ENCODE data around the gene PRPF19. TPM values are rescaled to one million over a fixed set of nuclear protein-coding genes. Genes with fewer than 3 reads are reported as not detected.

The PRPF19 gene
- total RNA-seq, 1 experiment from 2014 or later = 116 TPM

DNA sequence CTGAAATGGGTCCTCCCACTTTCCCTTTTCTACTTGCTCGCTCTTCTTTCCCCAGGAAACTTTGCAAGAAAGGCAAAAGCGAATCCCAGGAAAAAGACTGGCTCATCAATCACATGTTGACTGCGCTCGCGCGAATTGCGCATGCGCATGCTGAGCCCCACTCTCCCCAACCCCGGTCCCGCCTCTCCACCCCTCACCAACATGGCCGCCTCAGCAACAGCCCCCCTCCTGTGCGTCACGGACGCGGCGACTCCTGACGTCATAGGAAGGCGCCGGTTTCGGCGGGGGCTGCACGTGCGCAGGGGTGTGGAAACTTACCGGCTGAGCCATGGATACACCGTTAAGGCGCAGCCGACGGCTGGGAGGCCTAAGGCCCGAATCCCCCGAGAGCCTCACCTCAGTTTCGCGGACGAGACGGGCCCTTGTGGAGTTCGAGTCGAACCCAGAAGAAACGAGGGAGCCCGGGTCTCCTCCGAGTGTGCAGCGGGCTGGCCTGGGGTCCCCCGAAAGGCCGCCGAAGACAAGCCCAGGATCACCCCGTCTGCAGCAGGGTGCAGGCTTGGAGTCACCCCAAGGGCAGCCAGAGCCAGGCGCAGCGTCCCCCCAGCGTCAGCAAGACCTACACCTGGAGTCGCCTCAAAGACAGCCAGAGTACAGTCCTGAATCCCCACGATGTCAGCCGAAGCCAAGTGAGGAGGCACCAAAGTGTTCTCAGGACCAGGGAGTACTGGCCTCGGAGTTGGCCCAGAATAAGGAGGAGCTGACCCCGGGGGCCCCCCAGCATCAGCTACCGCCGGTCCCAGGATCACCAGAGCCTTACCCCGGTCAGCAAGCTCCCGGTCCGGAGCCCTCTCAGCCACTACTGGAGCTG lies 64.4 kb downstream of the PRPF19 start, which contains the start of gene CCDC86 (continued):
- TF ChIP-seq TEAD4 (CRISPR knock-in tag; IDR thresholded peaks at IDR 0.05) (no peak), HMGA2 (CRISPR knock-in tag; IDR thresholded peaks at IDR 0.05) (no peak), FOXK1 (CRISPR knock-in tag; IDR thresholded peaks at IDR 0.05) (peak; percentile 99), TP53 (CRISPR knock-in tag; IDR thresholded peaks at IDR 0.05) (no peak), ZNF121 (CRISPR knock-in tag; IDR thresholded peaks at IDR 0.05) (no peak), NFE2L1 (CRISPR knock-in tag; IDR thresholded peaks at IDR 0.05) (peak; percentile 61; the same call in 1 of the 2 replicates), FOXP1 (CRISPR knock-in tag; IDR thresholded peaks at IDR 0.05; ENCODE audit: borderline replicate concordance) (peak; percentile 69; the same call in 1 of the 2 replicates), NR2C2 (CRISPR knock-in tag; IDR thresholded peaks at IDR 0.05) (0 out of 2 replicates have a peak, but pooled peaks have one; percentile 27), SOX15 (CRISPR knock-in tag; IDR thresholded peaks at IDR 0.05) (no peak), OVOL2 (CRISPR knock-in tag; IDR thresholded peaks at IDR 0.05; ENCODE audit: borderline replicate concordance) (no peak), MYBL2 (CRISPR knock-in tag; IDR thresholded peaks at IDR 0.05) (peak; percentile 91), ZNF232 (CRISPR knock-in tag; IDR thresholded peaks at IDR 0.05) (peak; percentile 60; the same call in 1 of the 2 replicates), TCF7 (CRISPR knock-in tag; IDR thresholded peaks at IDR 0.05; ENCODE audit: low read depth) (no peak), RORB (CRISPR knock-in tag; IDR thresholded peaks at IDR 0.05) (no peak), EMX1 (CRISPR knock-in tag; IDR thresholded peaks at IDR 0.05) (no peak), JUN (CRISPR knock-in tag; IDR thresholded peaks at IDR 0.05) (0 out of 2 replicates have a peak, but pooled peaks have one; percentile 48), TEAD1 (CRISPR knock-in tag; IDR thresholded peaks at IDR 0.05) (peak; percentile 79; the same call in 1 of the 2 replicates), CBFB (CRISPR knock-in tag; IDR thresholded peaks at IDR 0.05; ENCODE audit: low read depth) (no peak), RELA (CRISPR knock-in tag; IDR thresholded peaks at IDR 0.05; ENCODE audit: borderline replicate concordance) (no peak)
- TF ChIP-seq, protein P1, sequence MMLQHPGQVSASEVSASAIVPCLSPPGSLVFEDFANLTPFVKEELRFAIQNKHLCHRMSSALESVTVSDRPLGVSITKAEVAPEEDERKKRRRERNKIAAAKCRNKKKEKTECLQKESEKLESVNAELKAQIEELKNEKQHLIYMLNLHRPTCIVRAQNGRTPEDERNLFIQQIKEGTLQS (CRISPR knock-in tag; conservative IDR thresholded peaks at IDR 0.05) = no peak
- TF ChIP-seq, protein P2, sequence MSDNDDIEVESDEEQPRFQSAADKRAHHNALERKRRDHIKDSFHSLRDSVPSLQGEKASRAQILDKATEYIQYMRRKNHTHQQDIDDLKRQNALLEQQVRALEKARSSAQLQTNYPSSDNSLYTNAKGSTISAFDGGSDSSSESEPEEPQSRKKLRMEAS (CRISPR knock-in tag; IDR thresholded peaks at IDR 0.05) = peak; percentile 100
- TF ChIP-seq, protein P3, sequence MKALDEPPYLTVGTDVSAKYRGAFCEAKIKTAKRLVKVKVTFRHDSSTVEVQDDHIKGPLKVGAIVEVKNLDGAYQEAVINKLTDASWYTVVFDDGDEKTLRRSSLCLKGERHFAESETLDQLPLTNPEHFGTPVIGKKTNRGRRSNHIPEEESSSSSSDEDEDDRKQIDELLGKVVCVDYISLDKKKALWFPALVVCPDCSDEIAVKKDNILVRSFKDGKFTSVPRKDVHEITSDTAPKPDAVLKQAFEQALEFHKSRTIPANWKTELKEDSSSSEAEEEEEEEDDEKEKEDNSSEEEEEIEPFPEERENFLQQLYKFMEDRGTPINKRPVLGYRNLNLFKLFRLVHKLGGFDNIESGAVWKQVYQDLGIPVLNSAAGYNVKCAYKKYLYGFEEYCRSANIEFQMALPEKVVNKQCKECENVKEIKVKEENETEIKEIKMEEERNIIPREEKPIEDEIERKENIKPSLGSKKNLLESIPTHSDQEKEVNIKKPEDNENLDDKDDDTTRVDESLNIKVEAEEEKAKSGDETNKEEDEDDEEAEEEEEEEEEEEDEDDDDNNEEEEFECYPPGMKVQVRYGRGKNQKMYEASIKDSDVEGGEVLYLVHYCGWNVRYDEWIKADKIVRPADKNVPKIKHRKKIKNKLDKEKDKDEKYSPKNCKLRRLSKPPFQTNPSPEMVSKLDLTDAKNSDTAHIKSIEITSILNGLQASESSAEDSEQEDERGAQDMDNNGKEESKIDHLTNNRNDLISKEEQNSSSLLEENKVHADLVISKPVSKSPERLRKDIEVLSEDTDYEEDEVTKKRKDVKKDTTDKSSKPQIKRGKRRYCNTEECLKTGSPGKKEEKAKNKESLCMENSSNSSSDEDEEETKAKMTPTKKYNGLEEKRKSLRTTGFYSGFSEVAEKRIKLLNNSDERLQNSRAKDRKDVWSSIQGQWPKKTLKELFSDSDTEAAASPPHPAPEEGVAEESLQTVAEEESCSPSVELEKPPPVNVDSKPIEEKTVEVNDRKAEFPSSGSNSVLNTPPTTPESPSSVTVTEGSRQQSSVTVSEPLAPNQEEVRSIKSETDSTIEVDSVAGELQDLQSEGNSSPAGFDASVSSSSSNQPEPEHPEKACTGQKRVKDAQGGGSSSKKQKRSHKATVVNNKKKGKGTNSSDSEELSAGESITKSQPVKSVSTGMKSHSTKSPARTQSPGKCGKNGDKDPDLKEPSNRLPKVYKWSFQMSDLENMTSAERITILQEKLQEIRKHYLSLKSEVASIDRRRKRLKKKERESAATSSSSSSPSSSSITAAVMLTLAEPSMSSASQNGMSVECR (CRISPR knock-in tag; IDR thresholded peaks at IDR 0.05; ENCODE audit: borderline replicate concordance) = peak; percentile 97; the same call in 1 of the 2 replicates
- TF ChIP-seq, protein P4, sequence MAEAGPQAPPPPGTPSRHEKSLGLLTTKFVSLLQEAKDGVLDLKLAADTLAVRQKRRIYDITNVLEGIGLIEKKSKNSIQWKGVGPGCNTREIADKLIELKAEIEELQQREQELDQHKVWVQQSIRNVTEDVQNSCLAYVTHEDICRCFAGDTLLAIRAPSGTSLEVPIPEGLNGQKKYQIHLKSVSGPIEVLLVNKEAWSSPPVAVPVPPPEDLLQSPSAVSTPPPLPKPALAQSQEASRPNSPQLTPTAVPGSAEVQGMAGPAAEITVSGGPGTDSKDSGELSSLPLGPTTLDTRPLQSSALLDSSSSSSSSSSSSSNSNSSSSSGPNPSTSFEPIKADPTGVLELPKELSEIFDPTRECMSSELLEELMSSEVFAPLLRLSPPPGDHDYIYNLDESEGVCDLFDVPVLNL (CRISPR knock-in tag; IDR thresholded peaks at IDR 0.05; ENCODE audit: borderline replicate concordance, low read depth) = 0 out of 2 replicates have a peak, but pooled peaks have one; percentile 1
- TF ChIP-seq, protein P5, sequence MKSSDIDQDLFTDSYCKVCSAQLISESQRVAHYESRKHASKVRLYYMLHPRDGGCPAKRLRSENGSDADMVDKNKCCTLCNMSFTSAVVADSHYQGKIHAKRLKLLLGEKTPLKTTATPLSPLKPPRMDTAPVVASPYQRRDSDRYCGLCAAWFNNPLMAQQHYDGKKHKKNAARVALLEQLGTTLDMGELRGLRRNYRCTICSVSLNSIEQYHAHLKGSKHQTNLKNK (CRISPR knock-in tag; IDR thresholded peaks at IDR 0.05) = no peak
- TF ChIP-seq, protein P6, sequence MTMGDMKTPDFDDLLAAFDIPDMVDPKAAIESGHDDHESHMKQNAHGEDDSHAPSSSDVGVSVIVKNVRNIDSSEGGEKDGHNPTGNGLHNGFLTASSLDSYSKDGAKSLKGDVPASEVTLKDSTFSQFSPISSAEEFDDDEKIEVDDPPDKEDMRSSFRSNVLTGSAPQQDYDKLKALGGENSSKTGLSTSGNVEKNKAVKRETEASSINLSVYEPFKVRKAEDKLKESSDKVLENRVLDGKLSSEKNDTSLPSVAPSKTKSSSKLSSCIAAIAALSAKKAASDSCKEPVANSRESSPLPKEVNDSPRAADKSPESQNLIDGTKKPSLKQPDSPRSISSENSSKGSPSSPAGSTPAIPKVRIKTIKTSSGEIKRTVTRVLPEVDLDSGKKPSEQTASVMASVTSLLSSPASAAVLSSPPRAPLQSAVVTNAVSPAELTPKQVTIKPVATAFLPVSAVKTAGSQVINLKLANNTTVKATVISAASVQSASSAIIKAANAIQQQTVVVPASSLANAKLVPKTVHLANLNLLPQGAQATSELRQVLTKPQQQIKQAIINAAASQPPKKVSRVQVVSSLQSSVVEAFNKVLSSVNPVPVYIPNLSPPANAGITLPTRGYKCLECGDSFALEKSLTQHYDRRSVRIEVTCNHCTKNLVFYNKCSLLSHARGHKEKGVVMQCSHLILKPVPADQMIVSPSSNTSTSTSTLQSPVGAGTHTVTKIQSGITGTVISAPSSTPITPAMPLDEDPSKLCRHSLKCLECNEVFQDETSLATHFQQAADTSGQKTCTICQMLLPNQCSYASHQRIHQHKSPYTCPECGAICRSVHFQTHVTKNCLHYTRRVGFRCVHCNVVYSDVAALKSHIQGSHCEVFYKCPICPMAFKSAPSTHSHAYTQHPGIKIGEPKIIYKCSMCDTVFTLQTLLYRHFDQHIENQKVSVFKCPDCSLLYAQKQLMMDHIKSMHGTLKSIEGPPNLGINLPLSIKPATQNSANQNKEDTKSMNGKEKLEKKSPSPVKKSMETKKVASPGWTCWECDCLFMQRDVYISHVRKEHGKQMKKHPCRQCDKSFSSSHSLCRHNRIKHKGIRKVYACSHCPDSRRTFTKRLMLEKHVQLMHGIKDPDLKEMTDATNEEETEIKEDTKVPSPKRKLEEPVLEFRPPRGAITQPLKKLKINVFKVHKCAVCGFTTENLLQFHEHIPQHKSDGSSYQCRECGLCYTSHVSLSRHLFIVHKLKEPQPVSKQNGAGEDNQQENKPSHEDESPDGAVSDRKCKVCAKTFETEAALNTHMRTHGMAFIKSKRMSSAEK (CRISPR knock-in tag; IDR thresholded peaks at IDR 0.05; ENCODE audit: borderline replicate concordance) = no peak
- TF ChIP-seq, protein P7, sequence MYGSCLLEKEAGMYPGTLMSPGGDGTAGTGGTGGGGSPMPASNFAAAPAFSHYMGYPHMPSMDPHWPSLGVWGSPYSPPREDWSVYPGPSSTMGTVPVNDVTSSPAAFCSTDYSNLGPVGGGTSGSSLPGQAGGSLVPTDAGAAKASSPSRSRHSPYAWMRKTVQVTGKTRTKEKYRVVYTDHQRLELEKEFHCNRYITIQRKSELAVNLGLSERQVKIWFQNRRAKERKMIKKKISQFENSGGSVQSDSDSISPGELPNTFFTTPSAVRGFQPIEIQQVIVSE (CRISPR knock-in tag; IDR thresholded peaks at IDR 0.05; ENCODE audit: borderline replicate concordance) = no peak
